PFSK-1 (cell line): ENCODE data around the gene STXBP2.

Experiments
- FOXP2 ChIP-seq: optimal IDR thresholded peaks from 2 replicates; pipeline ENCODE3; 2011; ENCODE audit warnings: borderline replicate concordance, control low read depth, inconsistent platforms; ENCODE audit not compliant: insufficient read depth; ENCODE audit errors: extremely low read length, extremely low read depth
- POLR2AphosphoS5 ChIP-seq: IDR thresholded peaks from 2 replicates; pipeline ENCODE4 v1.6.1; 2012; ENCODE audit warnings: low read depth, mild to moderate bottlenecking, control low read depth, low read length, moderate library complexity
- REST ChIP-seq, 2 experiments: IDR thresholded peaks; 2 replicates each; pipeline versions ENCODE4 v1.6.1 to v1.8.0; 2011 to 2012; ENCODE audit warnings: low read depth in 2 of 2, low read length in 2 of 2, control low read depth in 1 of 2, inconsistent platforms in 1 of 2, mild to moderate bottlenecking in 1 of 2, moderate library complexity in 1 of 2; ENCODE audit not compliant: insufficient read depth in 1 of 2
- SIN3A ChIP-seq: IDR thresholded peaks from 2 replicates; pipeline ENCODE4 v1.6.1; 2012; ENCODE audit warnings: mild to moderate bottlenecking, low read length, moderate library complexity, borderline replicate concordance; ENCODE audit not compliant: insufficient read depth
- TAF1 ChIP-seq: IDR thresholded peaks from 2 replicates; pipeline ENCODE4 v1.6.1; 2012; ENCODE audit warnings: low read length, control low read depth, borderline replicate concordance; ENCODE audit not compliant: insufficient read depth

Gene STXBP2

GRCh38 chr19:7679771-7680605 is 43.1 kb downstream of the STXBP2 start:
- TF ChIP-seq FOXP2 (no peak), REST (IDR thresholded peaks at IDR 0.05; ENCODE audit: insufficient read depth in 1 of 2, low read depth in 2 of 2, low read length in 2 of 2) (no peak), TAF1 (no peak; the same call in 1 of the 2 replicates), POLR2AphosphoS5 (no peak), SIN3A (no peak)

GRCh38 chr19:7680606-7681339 is 43.9 kb downstream of the STXBP2 start, which contains the start of gene TRAPPC5:
TRAPPC5 (plus strand) TSS chr19:7680833; CDS start chr19:7682254, 1,421 bp downstream.
- TF ChIP-seq REST (IDR thresholded peaks at IDR 0.05; ENCODE audit: insufficient read depth in 1 of 2, low read depth in 2 of 2, low read length in 2 of 2): 0 out of 4 replicates have a peak, but pooled peaks of 1 of the 2 experiments have one; percentile 19
- TF ChIP-seq FOXP2: peak; percentile 52
- TF ChIP-seq SIN3A: no peak
- TF ChIP-seq TAF1: 0 out of 2 replicates have a peak, but pooled peaks have one; percentile 21
- peak; percentile 68; the same call in 1 of the 2 replicates for TF ChIP-seq POLR2AphosphoS5

- TF ChIP-seq POLR2AphosphoS5 (peak; percentile 27; the same call in 1 of the 2 replicates), SIN3A (no peak)
Observed at GRCh38 chr19:7681340-7682174, 44.6 kb downstream of the STXBP2 start.

- TF ChIP-seq REST (IDR thresholded peaks at IDR 0.05; ENCODE audit: insufficient read depth in 1 of 2, low read depth in 2 of 2, low read length in 2 of 2) (no peak), FOXP2 (peak; percentile 12)
Observed at GRCh38 chr19:7682175-7682855, 45.4 kb downstream of the STXBP2 start.
